Brain microvascular endothelial cell (primary cell): ENCODE measurements around the gene ARSJ.

Source experiments
- DNase-seq: peaks from one replicate; pipeline ENCODE4 v3.0.0-alpha.2; 2020
- H3K27ac ChIP-seq: fragments of 250-450 bp; sonication (Bioruptor Pico); 2 replicates; pipeline ENCODE4 v1.5.1; 2020; ENCODE audit warnings: mild to moderate bottlenecking, moderate library complexity
- H3K27me3 ChIP-seq: fragments of 250-450 bp; sonication (Bioruptor Pico); replicated peaks from 2 replicates; pipeline ENCODE4 v1.5.1; 2020; ENCODE audit warnings: mild to moderate bottlenecking
- H3K36me3 ChIP-seq: fragments of 250-450 bp; sonication (Bioruptor Pico); replicated peaks from 2 replicates; pipeline ENCODE4 v1.5.1; 2020; ENCODE audit warnings: mild to moderate bottlenecking
- H3K4me3 ChIP-seq: 2 replicates; pipeline ENCODE4 v1.5.1; 2011; ENCODE audit warnings: low read depth, mild to moderate bottlenecking, control low read depth, low read length, moderate library complexity
- in situ Hi-C: cut with HindIII; loops from 2 replicates; pipeline ENCODE4 v1.10.0; 2017; ENCODE audit warnings: low sequenced_read_pairs, low pct_ligation_motif_present
- TF ChIP-seq, protein P1 (sequence below): IDR thresholded peaks from 2 replicates; pipeline ENCODE4 v1.5.1; 2011; ENCODE audit warnings: low read depth, mild to moderate bottlenecking, moderate library complexity, low read length, control low read depth, inconsistent platforms; ENCODE audit errors: missing control alignments

The ARSJ gene

DNA sequence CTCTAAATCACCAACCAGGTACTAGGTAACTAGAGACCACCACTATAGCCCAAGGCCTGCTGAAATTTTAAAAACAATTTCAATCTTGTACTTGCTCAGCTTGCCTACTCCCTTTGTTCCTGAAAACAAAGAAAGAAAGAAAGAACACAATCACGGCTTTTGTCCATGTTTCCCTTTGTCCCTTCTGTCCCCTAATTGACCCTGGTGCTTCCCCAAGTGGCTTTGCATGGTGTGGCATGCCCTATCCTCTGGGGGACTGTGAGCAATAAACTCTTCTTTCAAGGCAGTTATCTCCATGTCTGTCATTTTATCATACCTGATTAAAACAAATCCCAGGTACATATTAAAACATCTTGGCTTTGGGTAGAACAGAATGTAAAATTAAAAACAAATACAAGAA is 94.8 kb downstream of the ARSJ start:
- no peak for DNase-seq
- no peak overlapping the region for H3K4me3 ChIP-seq
- no peaks in the 10 kb centered on the region for H3K27me3 ChIP-seq
- TF ChIP-seq, protein P1, sequence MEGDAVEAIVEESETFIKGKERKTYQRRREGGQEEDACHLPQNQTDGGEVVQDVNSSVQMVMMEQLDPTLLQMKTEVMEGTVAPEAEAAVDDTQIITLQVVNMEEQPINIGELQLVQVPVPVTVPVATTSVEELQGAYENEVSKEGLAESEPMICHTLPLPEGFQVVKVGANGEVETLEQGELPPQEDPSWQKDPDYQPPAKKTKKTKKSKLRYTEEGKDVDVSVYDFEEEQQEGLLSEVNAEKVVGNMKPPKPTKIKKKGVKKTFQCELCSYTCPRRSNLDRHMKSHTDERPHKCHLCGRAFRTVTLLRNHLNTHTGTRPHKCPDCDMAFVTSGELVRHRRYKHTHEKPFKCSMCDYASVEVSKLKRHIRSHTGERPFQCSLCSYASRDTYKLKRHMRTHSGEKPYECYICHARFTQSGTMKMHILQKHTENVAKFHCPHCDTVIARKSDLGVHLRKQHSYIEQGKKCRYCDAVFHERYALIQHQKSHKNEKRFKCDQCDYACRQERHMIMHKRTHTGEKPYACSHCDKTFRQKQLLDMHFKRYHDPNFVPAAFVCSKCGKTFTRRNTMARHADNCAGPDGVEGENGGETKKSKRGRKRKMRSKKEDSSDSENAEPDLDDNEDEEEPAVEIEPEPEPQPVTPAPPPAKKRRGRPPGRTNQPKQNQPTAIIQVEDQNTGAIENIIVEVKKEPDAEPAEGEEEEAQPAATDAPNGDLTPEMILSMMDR, result no peak
- no peaks in the 10 kb centered on the region for H3K36me3 ChIP-seq
- in situ Hi-C loops, result no loop called here
- no peak overlapping the region for H3K27ac ChIP-seq

DNA sequence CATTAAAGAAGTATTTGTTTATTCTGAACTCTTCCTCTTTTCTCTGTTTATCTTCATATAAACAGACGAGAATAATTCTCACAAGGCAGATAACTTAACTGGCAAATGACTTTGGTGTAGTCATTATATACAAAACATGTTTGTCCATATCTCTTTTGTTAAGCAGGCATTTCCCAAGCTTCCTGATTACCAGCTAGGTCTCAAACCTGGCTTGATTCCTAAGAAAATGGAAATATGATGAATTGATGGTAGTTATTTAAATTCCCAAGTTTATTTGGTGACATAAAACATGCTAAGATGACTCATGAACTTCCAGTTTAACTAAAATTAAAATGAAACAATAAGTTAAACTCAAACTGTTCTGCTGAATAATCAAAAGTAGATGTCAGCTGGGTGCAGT is 96.8 kb downstream of the ARSJ start:
- no peak overlapping the region for H3K27ac ChIP-seq
- no peaks in the 10 kb centered on the region for H3K27me3 ChIP-seq
- TF ChIP-seq, protein P1, result no peak
- H3K36me3 ChIP-seq, result no peaks in the 10 kb centered on the region
- no peak overlapping the region for H3K4me3 ChIP-seq
- in situ Hi-C loops, result no loop called here
- no peak for DNase-seq

DNA sequence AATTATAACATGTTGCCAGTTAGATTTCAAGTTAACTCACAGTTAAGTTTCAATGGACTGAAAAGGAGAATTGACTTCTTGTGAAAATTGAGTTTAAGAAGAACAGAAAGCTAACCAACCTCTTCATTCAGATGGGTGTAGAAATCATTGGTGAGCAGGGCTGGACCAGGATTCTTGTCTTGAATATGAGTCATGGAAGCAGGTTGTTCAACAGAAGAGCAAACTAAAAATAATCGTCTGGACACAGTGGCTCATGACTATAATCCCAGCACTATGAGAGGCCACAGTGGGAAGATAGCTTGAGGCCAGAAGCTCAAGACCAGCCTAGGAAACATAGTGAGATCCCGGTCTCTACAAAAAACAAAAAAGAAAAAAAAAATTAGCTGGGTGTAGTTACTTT is 98.2 kb downstream of the ARSJ start:
- TF ChIP-seq, protein P1, result no peak
- Histone ChIP-seq H3K27ac (no peak overlapping the region), H3K27me3 (no peaks in the 10 kb centered on the region), H3K4me3 (no peak overlapping the region), H3K36me3 (no peaks in the 10 kb centered on the region)
- in situ Hi-C loops, result no loop called here
- peak; percentile 17 for DNase-seq

DNA sequence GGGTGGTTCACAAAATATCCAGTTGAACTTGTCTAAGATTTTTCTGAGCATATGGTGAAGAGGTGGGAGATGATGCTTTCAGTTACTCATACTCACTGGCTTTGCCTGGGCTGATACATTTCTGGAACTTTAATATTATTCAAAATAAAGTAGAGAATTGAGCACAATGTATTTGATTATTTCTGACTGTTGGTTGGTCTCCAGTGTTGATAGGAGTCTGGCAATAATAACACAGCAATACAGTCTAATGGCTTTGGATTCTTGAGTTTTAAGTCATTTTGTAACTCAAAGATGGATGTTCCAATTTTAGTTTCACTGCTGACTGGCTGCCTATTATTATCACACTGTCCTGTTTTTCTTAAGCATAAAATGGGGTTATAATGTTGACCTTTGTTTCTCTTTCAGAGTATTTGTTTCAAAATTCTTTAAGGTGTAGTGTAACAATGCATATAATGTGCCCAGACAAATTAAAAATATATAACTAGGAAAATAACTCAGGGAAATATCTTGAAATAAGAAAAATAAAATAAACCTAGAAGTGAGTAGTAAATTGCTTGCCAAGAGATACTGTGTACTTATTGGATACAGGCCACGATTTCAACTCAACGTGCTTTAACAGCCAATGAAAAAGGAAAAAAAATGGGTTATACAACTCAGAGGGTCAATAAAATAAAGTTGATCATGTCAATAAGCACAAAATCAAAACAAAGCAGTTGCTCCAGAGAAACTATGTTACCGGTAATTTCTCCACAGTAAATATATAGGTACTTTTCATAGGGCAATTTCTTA is 99.0 kb downstream of the ARSJ start:
- no peaks in the 10 kb centered on the region for H3K27me3 ChIP-seq
- H3K36me3 ChIP-seq, result no peaks in the 10 kb centered on the region
- no peak overlapping the region for H3K27ac ChIP-seq
- in situ Hi-C loops, result no loop called here
- no peak for DNase-seq
- H3K4me3 ChIP-seq, result no peak overlapping the region
- TF ChIP-seq, protein P1, result no peak

DNA sequence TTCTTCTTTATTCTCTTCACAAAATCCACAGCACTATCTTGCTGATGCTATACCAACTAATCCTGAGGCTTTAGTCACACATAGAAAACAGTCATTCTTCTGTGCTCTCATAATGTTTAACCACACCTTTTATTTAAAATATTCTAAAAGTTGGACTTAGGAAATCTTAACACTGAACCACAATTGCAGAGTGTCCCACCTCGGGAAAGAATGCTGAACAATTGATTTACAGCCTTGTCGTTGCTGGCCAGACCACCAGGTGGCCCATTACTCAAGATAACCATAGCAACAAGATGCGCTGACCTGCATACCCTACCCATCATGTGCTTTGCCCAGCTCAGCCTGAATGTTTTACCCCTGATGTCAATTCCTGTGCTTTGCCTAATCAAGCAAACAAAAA is 100.8 kb downstream of the ARSJ start:
- Histone ChIP-seq H3K27ac (no peak overlapping the region), H3K27me3 (no peaks in the 10 kb centered on the region), H3K36me3 (no peaks in the 10 kb centered on the region), H3K4me3 (no peak overlapping the region)
- in situ Hi-C loops, result no loop called here
- peak; percentile 28 for DNase-seq
- TF ChIP-seq, protein P1, result peak; percentile 58

DNA sequence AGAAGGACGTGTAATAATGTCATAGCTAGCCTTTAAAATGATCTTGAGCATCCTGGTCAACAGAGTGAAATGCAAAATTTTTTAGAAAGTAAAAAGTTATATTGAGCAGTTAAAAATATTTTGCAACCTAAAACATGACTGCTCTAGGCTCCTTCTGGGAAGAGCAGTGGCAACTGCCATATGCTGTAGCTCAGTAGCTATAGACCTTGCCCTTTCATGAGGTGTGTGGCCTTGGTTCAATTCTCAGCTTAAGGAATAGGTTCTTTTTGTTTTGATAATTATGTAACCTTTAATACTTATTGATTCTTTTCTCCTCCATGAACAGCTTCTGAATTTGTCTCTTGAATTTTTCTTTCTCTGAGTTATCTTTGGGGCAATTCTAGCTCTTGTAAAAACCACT is 105.0 kb downstream of the ARSJ start:
- H3K27me3 ChIP-seq, result no peaks in the 10 kb centered on the region
- in situ Hi-C loops, result no loop called here
- TF ChIP-seq, protein P1, result no peak

More for the DNA sequence above, 105.0 kb downstream of the ARSJ start:
- no peak overlapping the region for H3K27ac ChIP-seq
- H3K36me3 ChIP-seq, result no peaks in the 10 kb centered on the region
- DNase-seq, result no peak
- H3K4me3 ChIP-seq, result no peak overlapping the region
